HCT116 (cell line): ENCODE data around the gene CRADD. TPM values are rescaled to one million over a fixed set of nuclear protein-coding genes. Genes with fewer than 3 reads are reported as not detected.

Experiments used
- ATAC-seq: fragments of 200-7000 bp; cut with Tn5 transposase; 2 replicates; pipeline ENCODE4 v1.9.1; 2020; ENCODE audit warnings: mild to moderate bottlenecking, moderate library complexity
- BruUV-seq: library from RNA; stranded (reverse); fragments of 400-500 nt; replicated peaks from 2 replicates; lab custom pipeline; 2021; lab: Mats Ljungman, UMichigan
- CTCF ChIA-PET: fragments of 300-600 bp; sonication (Branson Sonifier 250); formaldehyde crosslinking; loops from one replicate; lab custom pipeline; 2021; ENCODE audit warnings: antibody characterized with exemption; lab: Charles Lee
- POLR2A ChIA-PET: fragments of 300-600, 350-600 bp; sonication (Branson Sonifier 250); formaldehyde crosslinking; loops from one replicate; lab custom pipeline; 2021; ENCODE audit warnings: antibody characterized with exemption; lab: Charles Lee
- RAD21 ChIA-PET, 2 experiments: fragments of 300-600 bp; sonication (Branson Sonifier 250); formaldehyde crosslinking; loops; one replicate each; lab custom pipeline; 2023; ENCODE audit warnings: low total read pairs in 2 of 2; ENCODE audit not compliant: uncharacterized antibody in 2 of 2, unreplicated experiment in 2 of 2, low non-redundant PET in 1 of 2; lab: Charles Lee
- DNase-seq: peaks from one replicate; pipeline ENCODE4 v3.0.0-alpha.2; 2010; ENCODE audit warnings: low read depth, low spot score
- H2AFZ ChIP-seq: fragments of 200-600 bp; shearing (Covaris generic), sonication (generic); 2 replicates; pipeline ENCODE4 v1.6.1; 2017; ENCODE audit warnings: low read depth, mixed run types, mixed read lengths, antibody characterized with exemption, low read length; ENCODE audit not compliant: poor library complexity, severe bottlenecking
- H3K27ac ChIP-seq: 2 replicates; pipeline ENCODE4 v1.5.1; 2012; ENCODE audit warnings: low read depth, low read length
- H3K27me3 ChIP-seq: fragments of 200-600 bp; sonication (generic); 2 replicates; pipeline ENCODE4 v1.6.1; 2016; ENCODE audit warnings: mixed run types, low read length, mixed read lengths; ENCODE audit not compliant: insufficient read depth
- H3K36me3 ChIP-seq, 2 experiments: fragments of 200-500 bp in 1 of 2; fragments of 200-600 bp in 1 of 2; sonication (Bioruptor generic) in 1 of 2; sonication (generic) in 1 of 2; 2 replicates each; pipeline versions ENCODE4 v1.5.1 to v1.6.1; 2014 to 2016; ENCODE audit warnings: low read length in 2 of 2, inconsistent platforms in 1 of 2, mixed read lengths in 1 of 2, mixed run types in 1 of 2; ENCODE audit not compliant: insufficient read depth in 2 of 2, control insufficient read depth in 1 of 2
- H3K4me1 ChIP-seq, 2 experiments: fragments of 200-600 bp in 1 of 2; sonication (generic) in 1 of 2; 2 replicates each; pipeline versions ENCODE4 v1.5.1 to v1.6.1; 2012 to 2017; ENCODE audit warnings: low read length in 2 of 2, inconsistent platforms in 1 of 2, mild to moderate bottlenecking in 1 of 2, mixed read lengths in 1 of 2, mixed run types in 1 of 2, moderate library complexity in 1 of 2; ENCODE audit not compliant: insufficient read depth in 2 of 2, control insufficient read depth in 1 of 2
- H3K4me2 ChIP-seq: fragments of 200-600 bp; sonication (generic); 2 replicates; pipeline ENCODE4 v1.6.1; 2017; ENCODE audit warnings: mixed run types, low read length, mixed read lengths
- H3K4me3 ChIP-seq, 2 experiments: fragments of 200-600 bp in 1 of 2; sonication (generic) in 1 of 2; replicated peaks in 1 of 2; 2 replicates each; pipeline ENCODE4 v1.5.1; 2011 to 2016; ENCODE audit warnings: low read length in 2 of 2, control low read depth in 1 of 2, low read depth in 1 of 2, mild to moderate bottlenecking in 1 of 2, mixed read lengths in 1 of 2, mixed run types in 1 of 2
- H3K79me2 ChIP-seq: fragments of 200-600 bp; sonication (generic); 2 replicates; pipeline ENCODE4 v1.6.1; 2017; ENCODE audit warnings: mild to moderate bottlenecking, mixed run types, low read length, moderate library complexity, mixed read lengths; ENCODE audit not compliant: insufficient read depth
- H3K9ac ChIP-seq: fragments of 200-600 bp; sonication (generic); 2 replicates; pipeline ENCODE4 v1.6.1; 2016; ENCODE audit warnings: low read length, mixed read lengths
- H3K9me2 ChIP-seq: fragments of 200-600 bp; sonication (generic), shearing (Covaris generic); 2 replicates; pipeline ENCODE4 v1.6.1; 2017; ENCODE audit warnings: mixed run types, mild to moderate bottlenecking, moderate library complexity; ENCODE audit not compliant: insufficient read depth
- H3K9me3 ChIP-seq, 2 experiments: fragments of 200-500 bp in 1 of 2; fragments of 200-600 bp in 1 of 2; sonication (Bioruptor generic) in 1 of 2; sonication (generic) in 1 of 2; 2 replicates each; pipeline ENCODE4 v1.6.1; 2014 to 2017; ENCODE audit warnings: low read length in 2 of 2, mixed read lengths in 2 of 2, inconsistent platforms in 1 of 2, low read depth in 1 of 2, mild to moderate bottlenecking in 1 of 2, mixed run types in 1 of 2, moderate library complexity in 1 of 2; ENCODE audit not compliant: control insufficient read depth in 1 of 2, insufficient read depth in 1 of 2
- H4K20me1 ChIP-seq: fragments of 200-600 bp; sonication (generic), shearing (Covaris generic); 2 replicates; pipeline ENCODE4 v1.6.1; 2017; ENCODE audit warnings: mixed run types, mild to moderate bottlenecking, moderate library complexity; ENCODE audit not compliant: insufficient read depth
- CBX3 ChIP-seq: IDR thresholded peaks from 2 replicates; pipeline ENCODE4 v1.6.1; 2012; ENCODE audit warnings: low read depth
- CEBPB ChIP-seq: IDR thresholded peaks from 2 replicates; pipeline ENCODE4 v1.6.1; 2012; ENCODE audit warnings: low read depth
- CTCF ChIP-seq, 3 experiments: fragments of 200-600 bp in 1 of 3; sonication (generic) in 1 of 3; IDR thresholded peaks in 2 of 3; conservative IDR thresholded peaks in 1 of 3; 2 replicates each; pipeline ENCODE4 v1.5.1; 2012 to 2017; ENCODE audit warnings: low read depth in 2 of 3, low read length in 2 of 3, antibody characterized with exemption in 1 of 3, borderline replicate concordance in 1 of 3, control low read depth in 1 of 3, mild to moderate bottlenecking in 1 of 3, mixed read lengths in 1 of 3, mixed run types in 1 of 3, moderate library complexity in 1 of 3; ENCODE audit not compliant: insufficient read depth in 1 of 3
- EGR1 ChIP-seq: IDR thresholded peaks from 2 replicates; pipeline ENCODE4 v1.6.1; 2012; ENCODE audit warnings: low read depth
- ELF1 ChIP-seq: IDR thresholded peaks from 2 replicates; pipeline ENCODE4 v1.6.1; 2012; ENCODE audit warnings: low read depth, borderline replicate concordance
- EZH2 ChIP-seq: fragments of 200-600 bp; sonication (generic); IDR thresholded peaks from 2 replicates; pipeline ENCODE4 v1.6.1; 2017; ENCODE audit warnings: antibody characterized with exemption, mixed run types
- EZH2phosphoT487 ChIP-seq: fragments of 200-600 bp; IDR thresholded peaks from 2 replicates; pipeline ENCODE4 v1.6.1; 2018; ENCODE audit warnings: antibody characterized with exemption, borderline replicate concordance
- FOSL1 ChIP-seq: IDR thresholded peaks from 2 replicates; pipeline ENCODE4 v1.6.1; 2012; ENCODE audit warnings: low read depth
- JUND ChIP-seq: IDR thresholded peaks from 2 replicates; pipeline ENCODE4 v1.6.1; 2012
- POLR2A ChIP-seq: IDR thresholded peaks from 2 replicates; pipeline ENCODE4 v1.7.0; 2011; ENCODE audit warnings: borderline replicate concordance; ENCODE audit not compliant: insufficient read depth, insufficient read length; ENCODE audit errors: extremely low read depth
- RAD21 ChIP-seq: IDR thresholded peaks from 2 replicates; pipeline ENCODE4 v1.6.1; 2012; ENCODE audit warnings: low read depth, mild to moderate bottlenecking
- SIN3A ChIP-seq: IDR thresholded peaks from 2 replicates; pipeline ENCODE4 v1.6.1; 2012; ENCODE audit warnings: low read depth
- SRF ChIP-seq: IDR thresholded peaks from 2 replicates; pipeline ENCODE4 v1.6.1; 2012; ENCODE audit warnings: low read depth
- TCF7L2 ChIP-seq: IDR thresholded peaks from 2 replicates; pipeline ENCODE4 v1.7.0; 2011; ENCODE audit warnings: borderline replicate concordance, inconsistent platforms; ENCODE audit not compliant: insufficient read depth, insufficient read length; ENCODE audit errors: extremely low read depth
- YY1 ChIP-seq: IDR thresholded peaks from 2 replicates; pipeline ENCODE4 v1.6.1; 2011; ENCODE audit warnings: low read length, low read depth, moderate library complexity, mild to moderate bottlenecking; ENCODE audit not compliant: insufficient replicate concordance; ENCODE audit errors: extremely low read depth
- ZBTB33 ChIP-seq: IDR thresholded peaks from 2 replicates; pipeline ENCODE4 v1.6.1; 2011; ENCODE audit warnings: mild to moderate bottlenecking, low read length, moderate library complexity; ENCODE audit not compliant: insufficient replicate concordance; ENCODE audit errors: extremely low read depth
- ZFX ChIP-seq: fragments of 450-650 bp; IDR thresholded peaks from 2 replicates; pipeline ENCODE4 v1.6.1; 2017
- ZNF274 ChIP-seq: fragments of 200-500 bp; sonication (Bioruptor generic); IDR thresholded peaks from 2 replicates; pipeline ENCODE4 v1.6.1; 2014; ENCODE audit warnings: mild to moderate bottlenecking, low read depth, low read length, inconsistent platforms
- intact Hi-C: fragments of 100-400 bp; cut with micrococcal nuclease; formaldehyde crosslinking; loops from 2 replicates; pipeline ENCODE4 v1.10.0; 2022
- total RNA-seq: library from RNA; stranded (reverse); gene quantifications from one replicate; pipeline ENCODE4 v1.2.1, GENCODE V29; 2021; ENCODE audit not compliant: unreplicated experiment
- TF ChIP-seq, protein P1 (sequence below): IDR thresholded peaks from 2 replicates; pipeline ENCODE4 v1.6.1; 2012
- TF ChIP-seq, protein P2 (sequence below): IDR thresholded peaks from 2 replicates; pipeline ENCODE4 v1.6.1; 2012

Gene CRADD
- total RNA-seq, 1 experiment from 2014 or later: 12.2 TPM

DNA sequence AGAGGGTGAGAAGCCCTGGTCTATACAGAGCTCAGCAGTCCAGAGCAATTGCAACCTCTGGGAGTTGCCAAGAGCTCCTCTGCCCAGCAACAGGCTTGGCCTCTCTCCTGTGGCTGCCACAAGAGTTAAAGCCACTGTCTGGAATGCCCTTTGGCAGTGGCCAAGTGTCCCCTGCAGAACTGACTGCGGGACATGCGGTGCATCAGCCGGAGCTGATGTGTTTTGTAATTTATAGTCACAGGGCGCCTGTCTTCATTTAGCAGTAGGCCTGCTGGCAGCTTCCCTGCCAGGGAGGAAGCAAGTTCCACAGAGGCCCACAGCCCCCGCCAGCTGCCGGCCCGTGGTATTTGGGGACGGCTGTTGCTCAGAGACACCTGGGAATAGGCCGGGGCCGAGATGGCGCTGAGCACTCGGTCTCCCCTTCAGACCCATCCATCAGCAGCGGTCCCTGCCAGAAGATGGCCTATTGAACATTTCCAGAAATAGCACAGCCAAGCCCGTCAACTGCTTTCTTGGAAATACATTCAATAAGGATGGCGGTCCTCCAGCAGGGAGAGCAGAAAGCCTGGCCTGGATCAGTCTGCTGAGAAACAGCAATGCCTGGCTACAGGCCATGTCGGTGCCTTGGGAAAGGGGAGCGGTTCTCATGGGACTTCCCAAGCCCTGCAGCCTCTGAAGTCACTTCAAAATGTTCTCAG, 217.4 kb downstream of the CRADD start:
- DNase-seq: no peak
- H3K36me3 ChIP-seq: no peaks in the 10 kb centered on the region
- RAD21 ChIA-PET: no interaction called here
- intact Hi-C loops: no loop called here
- no peak overlapping the region for H2AFZ ChIP-seq
- TF ChIP-seq CEBPB (no peak), CBX3 (no peak), RAD21 (no peak), EGR1 (no peak), ZNF274 (no peak), FOSL1 (no peak), ELF1 (no peak), POLR2A (no peak), SIN3A (no peak), EZH2 (no peak), EZH2phosphoT487 (no peak), CTCF (IDR thresholded peaks at IDR 0.05 in 2 of 3, conservative IDR thresholded peaks at IDR 0.05 in 1 of 3; ENCODE audit: borderline replicate concordance in 1 of 3, insufficient read depth in 1 of 3, low read depth in 2 of 3, low read length in 2 of 3) (no peak), ZBTB33 (no peak), JUND (no peak), ZFX (no peak), TCF7L2 (no peak), YY1 (no peak), SRF (no peak)
- TF ChIP-seq, protein P1, sequence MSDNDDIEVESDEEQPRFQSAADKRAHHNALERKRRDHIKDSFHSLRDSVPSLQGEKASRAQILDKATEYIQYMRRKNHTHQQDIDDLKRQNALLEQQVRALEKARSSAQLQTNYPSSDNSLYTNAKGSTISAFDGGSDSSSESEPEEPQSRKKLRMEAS: no peak
- TF ChIP-seq, protein P2, sequence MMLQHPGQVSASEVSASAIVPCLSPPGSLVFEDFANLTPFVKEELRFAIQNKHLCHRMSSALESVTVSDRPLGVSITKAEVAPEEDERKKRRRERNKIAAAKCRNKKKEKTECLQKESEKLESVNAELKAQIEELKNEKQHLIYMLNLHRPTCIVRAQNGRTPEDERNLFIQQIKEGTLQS: no peak
- TF ChIP-seq, all 23 proteins: peak for 0
- no peak for ATAC-seq
- Histone ChIP-seq H3K27ac (no peak overlapping the region), H3K9me2 (no peaks in the 10 kb centered on the region), H3K9ac (no peak overlapping the region), H3K9me3 (no peaks in the 10 kb centered on the region), H3K4me1 (no peaks in the 10 kb centered on the region), H3K4me2 (no peak overlapping the region), H3K79me2 (no peaks in the 10 kb centered on the region), H4K20me1 (no peaks in the 10 kb centered on the region), H3K27me3 (no peaks in the 10 kb centered on the region), H3K4me3 (no peak overlapping the region)
- no TSS peak for BruUV-seq
- ChIA-PET CTCF (no interaction called here), POLR2A (no interaction called here)
